Activated naive CD4-positive, alpha-beta T cell treated with anti-CD3 and anti-CD28 coated beads for 36 hours (primary cell): ENCODE results near the gene B3GALT6. TPM values are rescaled to one million over a fixed set of nuclear protein-coding genes. Genes with fewer than 3 reads are reported as not detected.

Experiments
- total RNA-seq, 2 experiments: library from RNA; stranded (reverse); gene quantifications; one replicate each; pipeline ENCODE4 v1.2.3, GENCODE V29; 2021

The B3GALT6 gene
- total RNA-seq, 2 experiments from 2014 or later, result 8.7 to 9.9 TPM

Other genes starting within 250 kb of the B3GALT6 start
- 1 to 10 TPM; 4.1 to 4.7 TPM for gene HES4, start 232.1 kb upstream of the B3GALT6 start, total RNA-seq
- 100 to 1,000 TPM; 143 to 147 TPM for gene ISG15, start 218.7 kb upstream of the B3GALT6 start, total RNA-seq
- 10 to 100 TPM; 30.5 to 35.1 TPM for gene AGRN, start 212.1 kb upstream of the B3GALT6 start, total RNA-seq
- gene RNF223, start 157.9 kb upstream of the B3GALT6 start, total RNA-seq, result not detected
- 10 to 100 TPM; 14.9 to 18.6 TPM for gene C1orf159, start 116.1 kb upstream of the B3GALT6 start, total RNA-seq
- gene TTLL10, start 58.4 kb upstream of the B3GALT6 start, total RNA-seq, result not detected
- 10 to 100 TPM; 30.7 to 31.0 TPM for gene TNFRSF18, start 25.6 kb upstream of the B3GALT6 start, total RNA-seq
- gene TNFRSF4, start 18.1 kb upstream of the B3GALT6 start, total RNA-seq, result 100 to 1,000 TPM; 107 to 110 TPM
- 10 to 100 TPM; 74.7 to 79.5 TPM for gene SDF4, start 236 bp upstream of the B3GALT6 start, total RNA-seq
- gene C1QTNF12, start 14.5 kb downstream of the B3GALT6 start, total RNA-seq, result 1 to 10 TPM; 6.0 to 7.8 TPM
- gene UBE2J2, start 41.6 kb downstream of the B3GALT6 start, total RNA-seq, result 10 to 100 TPM; 48.5 to 49.7 TPM
- 1 to 10 TPM; 5.6 to 7.6 TPM for gene SCNN1D, start 48.2 kb downstream of the B3GALT6 start, total RNA-seq
- 10 to 100 TPM; 24.1 to 25.3 TPM for gene ACAP3, start 75.7 kb downstream of the B3GALT6 start, total RNA-seq
- 10 to 100 TPM; 17.0 to 17.6 TPM for gene PUSL1, start 76.4 kb downstream of the B3GALT6 start, total RNA-seq
- gene INTS11, start 92.4 kb downstream of the B3GALT6 start, total RNA-seq, result 100 to 1,000 TPM; 117 to 118 TPM
- gene CPTP, start 92.6 kb downstream of the B3GALT6 start, total RNA-seq, result 1 to 10 TPM; 5.6 to 5.7 TPM
- under 1 TPM; 0.10 to 0.14 TPM for gene TAS1R3, start 99.0 kb downstream of the B3GALT6 start, total RNA-seq
- 10 to 100 TPM; 33.4 to 35.0 TPM for gene DVL1, start 117.2 kb downstream of the B3GALT6 start, total RNA-seq
- under 1 TPM; 0.54 to 0.57 TPM for gene MXRA8, start 126.3 kb downstream of the B3GALT6 start, total RNA-seq
- 100 to 1,000 TPM; 108 TPM for gene AURKAIP1, start 143.0 kb downstream of the B3GALT6 start, total RNA-seq
- 100 to 1,000 TPM in 1 of 2 experiments, 10 to 100 TPM in 1; 97.7 to 108 TPM for gene CCNL2, start 167.1 kb downstream of the B3GALT6 start, total RNA-seq
- 100 to 1,000 TPM; 103 to 107 TPM for gene MRPL20, start 175.1 kb downstream of the B3GALT6 start, total RNA-seq
- gene ANKRD65, start 189.0 kb downstream of the B3GALT6 start, total RNA-seq, result not detected
- gene VWA1, start 203.5 kb downstream of the B3GALT6 start, total RNA-seq, result under 1 TPM; 0.72 to 0.74 TPM
- under 1 TPM; 0.42 to 0.57 TPM for gene ATAD3C, start 217.5 kb downstream of the B3GALT6 start, total RNA-seq
- 10 to 100 TPM; 32.7 to 38.7 TPM for gene ATAD3B, start 239.5 kb downstream of the B3GALT6 start, total RNA-seq